Endothelial cell of umbilical vein (primary cell): ENCODE data around the gene B4GALNT1. TPM values are rescaled to one million over a fixed set of nuclear protein-coding genes. Genes with fewer than 3 reads are reported as not detected.

ENCODE experiments used
- BruUV-seq: library from RNA; stranded (reverse); fragments of 400-500 nt; replicated peaks from 2 replicates; lab custom pipeline; 2021; lab: Mats Ljungman, UMichigan
- CTCF ChIA-PET: fragments of 300-600, 350-600 bp; sonication (Branson Sonifier 250); formaldehyde crosslinking; loops from one replicate; lab custom pipeline; 2021; ENCODE audit warnings: antibody characterized with exemption, inconsistent platforms; lab: Charles Lee
- POLR2A ChIA-PET: fragments of 300-600, 350-600 bp; sonication (Branson Sonifier 250); formaldehyde crosslinking; loops from one replicate; lab custom pipeline; 2021; ENCODE audit warnings: antibody characterized with exemption, inconsistent platforms; lab: Charles Lee
- DNase-seq: peaks from one replicate; pipeline ENCODE4 v3.0.0-alpha.2; 2011; ENCODE audit warnings: low read depth, low spot score
- FAIRE-seq: peaks from 2 replicates; lab custom pipeline; 2011; peaks lifted over from hg19 to GRCh38; lab: Jason Lieb, UNC
- H2AFZ ChIP-seq: 2 replicates; pipeline ENCODE4 v1.6.0; 2012; ENCODE audit warnings: low read depth, low read length, control low read depth, inconsistent platforms
- H3K27ac ChIP-seq: 2 replicates; pipeline ENCODE4 v1.5.1; 2011; ENCODE audit warnings: low read depth, mild to moderate bottlenecking, control low read depth, low read length, moderate library complexity; ENCODE audit not compliant: insufficient read depth
- H3K27me3 ChIP-seq, 2 experiments: 2 replicates each; pipeline versions ENCODE4 v1.6.0 to v1.6.1; 2011; ENCODE audit warnings: low read length in 2 of 2, mixed read lengths in 1 of 2; ENCODE audit not compliant: control insufficient read depth in 2 of 2, insufficient read depth in 2 of 2
- H3K36me3 ChIP-seq, 2 experiments: 2 replicates in 1 of 2; 3 replicates in 1 of 2; pipeline ENCODE4 v1.5.1; 2011; ENCODE audit warnings: low read length in 2 of 2, mild to moderate bottlenecking in 1 of 2, moderate library complexity in 1 of 2; ENCODE audit not compliant: control insufficient read depth in 2 of 2, insufficient read depth in 2 of 2; ENCODE audit errors: extremely low read depth in 1 of 2
- H3K4me1 ChIP-seq: 3 replicates; pipeline ENCODE4 v1.5.1; 2011; ENCODE audit warnings: mild to moderate bottlenecking, low read length; ENCODE audit not compliant: control insufficient read depth, insufficient read depth; ENCODE audit errors: extremely low read depth
- H3K4me2 ChIP-seq: 2 replicates; pipeline ENCODE4 v1.6.1; 2011; ENCODE audit warnings: low read length, control low read depth, mixed read lengths; ENCODE audit not compliant: insufficient read depth
- H3K4me3 ChIP-seq, 3 experiments: fragments of 200-600 bp in 1 of 3; sonication (generic), shearing (Covaris generic) in 1 of 3; replicated peaks in 1 of 3; 2 replicates each; pipeline ENCODE4 v1.5.1; 2011 to 2016; ENCODE audit warnings: control low read depth in 3 of 3, low read length in 3 of 3, mild to moderate bottlenecking in 2 of 3, inconsistent platforms in 1 of 3, low read depth in 1 of 3, moderate library complexity in 1 of 3; ENCODE audit not compliant: insufficient read depth in 1 of 3
- H3K79me2 ChIP-seq: 2 replicates; pipeline ENCODE4 v1.6.0; 2012; ENCODE audit warnings: low read length, inconsistent platforms; ENCODE audit not compliant: control insufficient read depth, insufficient read depth
- H3K9ac ChIP-seq: replicated peaks from 2 replicates; pipeline ENCODE3; 2011; ENCODE audit warnings: low read length, control low read depth; ENCODE audit not compliant: insufficient read depth; ENCODE audit errors: extremely low read depth
- H3K9me1 ChIP-seq: replicated peaks from 3 replicates; pipeline ENCODE4 v1.6.0; 2011; ENCODE audit warnings: mild to moderate bottlenecking, low read length; ENCODE audit not compliant: control insufficient read depth, insufficient read depth; ENCODE audit errors: extremely low read depth
- H3K9me3 ChIP-seq: replicated peaks from 2 replicates; pipeline ENCODE4 v1.5.1; 2012; ENCODE audit warnings: low read length, inconsistent platforms; ENCODE audit not compliant: control insufficient read depth, insufficient read depth
- H4K20me1 ChIP-seq: replicated peaks from 2 replicates; pipeline ENCODE3; 2011; ENCODE audit warnings: mild to moderate bottlenecking, low read length; ENCODE audit not compliant: control insufficient read depth, insufficient read depth; ENCODE audit errors: extremely low read depth
- EZH2 ChIP-seq: IDR thresholded peaks from 2 replicates; pipeline ENCODE4 v1.6.1; 2012; ENCODE audit warnings: borderline replicate concordance, low read depth, mild to moderate bottlenecking, moderate library complexity, low read length, inconsistent platforms; ENCODE audit not compliant: severe bottlenecking
- FOS ChIP-seq: IDR thresholded peaks from 2 replicates; pipeline ENCODE4 v1.6.1; 2011; ENCODE audit warnings: mild to moderate bottlenecking, low read length, moderate library complexity, borderline replicate concordance; ENCODE audit not compliant: insufficient read depth
- GATA2 ChIP-seq: IDR thresholded peaks from 2 replicates; pipeline ENCODE4 v1.7.0; 2011; ENCODE audit warnings: low read depth, mild to moderate bottlenecking, moderate library complexity, mixed read lengths, low read length; ENCODE audit not compliant: insufficient read length, insufficient read depth
- JUN ChIP-seq: IDR thresholded peaks from 2 replicates; pipeline ENCODE4 v1.6.1; 2011; ENCODE audit warnings: borderline replicate concordance, low read depth; ENCODE audit not compliant: insufficient read length, insufficient read depth
- MAX ChIP-seq: IDR thresholded peaks from 2 replicates; pipeline ENCODE4 v1.6.1; 2011; ENCODE audit not compliant: insufficient read depth, insufficient read length
- MYC ChIP-seq: IDR thresholded peaks from one replicate; pipeline ENCODE4 v1.6.1; 2011; ENCODE audit warnings: mild to moderate bottlenecking, low read depth, low read length
- POLR2A ChIP-seq: IDR thresholded peaks from 2 replicates; pipeline ENCODE4 v1.6.1; 2012; ENCODE audit warnings: low read depth, mild to moderate bottlenecking, control low read depth, low read length
- POLR2AphosphoS5 ChIP-seq: IDR thresholded peaks from 2 replicates; pipeline ENCODE4 v1.6.1; 2012; ENCODE audit warnings: low read depth, mild to moderate bottlenecking, control low read depth, low read length, moderate library complexity; ENCODE audit not compliant: insufficient read depth
- dilution Hi-C: fragments of 300-500 bp; cut with MboI; formaldehyde crosslinking; loops from one replicate; pipeline ENCODE4 v1.15.0; 2019; ENCODE audit warnings: low sequenced_read_pairs; ENCODE audit not compliant: extremely low pct_ligation_motif_present
- intact Hi-C: fragments of 100-400 bp; cut with micrococcal nuclease; formaldehyde crosslinking; loops from one replicate; pipeline ENCODE4 v1.10.0; 2022
- polyA plus RNA-seq, 4 experiments: library from polyadenylated mRNA; depleted of rRNA in 3 of 4; stranded (reverse) in 3 of 4; unstranded in 1 of 4; fragments of >200 nt; gene quantifications; 2 replicates each; pipeline versions ENCODE4 v1.2.1 to v1.2.3, GENCODE V29; 2011 to 2012; ENCODE audit warnings: missing spikeins in 1 of 4
- total RNA-seq: library from RNA; stranded (reverse); gene quantifications from 2 replicates; pipeline ENCODE4 v1.2.3, GENCODE V29; 2021
- TF ChIP-seq, protein P1 (sequence below), 2 donors: IDR thresholded peaks; 1 replicate in 1 of 2; 2 replicates in 1 of 2; pipeline ENCODE4 v1.5.1; 2011; ENCODE audit warnings: low read length in 2 of 2, mild to moderate bottlenecking in 2 of 2, moderate library complexity in 2 of 2, control low read depth in 1 of 2, inconsistent platforms in 1 of 2, low read depth in 1 of 2; ENCODE audit not compliant: insufficient read depth in 1 of 2; ENCODE audit errors: extremely low read depth in 1 of 2

B4GALNT1 gene
- total and polyA plus RNA-seq, 2 donors (not counting 3 experiments of a cell fraction or from before 2014, with no cell fraction given): 0.33 to 0.35 TPM

GRCh38 chr12:57605811-57606311 lies 27.1 kb downstream of the B4GALNT1 start:
- Histone ChIP-seq H2AFZ (no peak overlapping the region), H3K27me3 (peaks cover 0 to 6% of the 10 kb centered on the region in 2 experiments), H3K4me2 (no peak overlapping the region), H4K20me1 (no peaks in the 10 kb centered on the region), H3K79me2 (no peaks in the 10 kb centered on the region), H3K9me1 (no peaks in the 10 kb centered on the region), H3K36me3 (peaks cover 0 to 1% of the 10 kb centered on the region in 2 experiments), H3K27ac (no peak overlapping the region), H3K4me3 (no peak overlapping the region), H3K4me1 (peaks cover 7% of the 10 kb centered on the region), H3K9me3 (no peaks in the 10 kb centered on the region), H3K9ac (no peak overlapping the region)
- DNase-seq: no peak
- dilution Hi-C loops: no loop called here
- POLR2A ChIA-PET: no interaction called here
- TF ChIP-seq GATA2 (no peak), FOS (no peak), POLR2AphosphoS5 (no peak), EZH2 (no peak), MAX (no peak), JUN (no peak), MYC (no peak), POLR2A (no peak)
- TF ChIP-seq, protein P1, sequence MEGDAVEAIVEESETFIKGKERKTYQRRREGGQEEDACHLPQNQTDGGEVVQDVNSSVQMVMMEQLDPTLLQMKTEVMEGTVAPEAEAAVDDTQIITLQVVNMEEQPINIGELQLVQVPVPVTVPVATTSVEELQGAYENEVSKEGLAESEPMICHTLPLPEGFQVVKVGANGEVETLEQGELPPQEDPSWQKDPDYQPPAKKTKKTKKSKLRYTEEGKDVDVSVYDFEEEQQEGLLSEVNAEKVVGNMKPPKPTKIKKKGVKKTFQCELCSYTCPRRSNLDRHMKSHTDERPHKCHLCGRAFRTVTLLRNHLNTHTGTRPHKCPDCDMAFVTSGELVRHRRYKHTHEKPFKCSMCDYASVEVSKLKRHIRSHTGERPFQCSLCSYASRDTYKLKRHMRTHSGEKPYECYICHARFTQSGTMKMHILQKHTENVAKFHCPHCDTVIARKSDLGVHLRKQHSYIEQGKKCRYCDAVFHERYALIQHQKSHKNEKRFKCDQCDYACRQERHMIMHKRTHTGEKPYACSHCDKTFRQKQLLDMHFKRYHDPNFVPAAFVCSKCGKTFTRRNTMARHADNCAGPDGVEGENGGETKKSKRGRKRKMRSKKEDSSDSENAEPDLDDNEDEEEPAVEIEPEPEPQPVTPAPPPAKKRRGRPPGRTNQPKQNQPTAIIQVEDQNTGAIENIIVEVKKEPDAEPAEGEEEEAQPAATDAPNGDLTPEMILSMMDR (IDR thresholded peaks at IDR 0.05; ENCODE audit: extremely low read depth in 1 of 2, insufficient read depth in 1 of 2, low read depth in 1 of 2, low read length in 2 of 2): no peak
- no TSS peak for BruUV-seq
- intact Hi-C loops: no loop called here
- CTCF ChIA-PET: interaction anchor here (2.3 to 6.8 kb wide), 2 partner anchors 15 to 23 kb away, joined by 8 to 44 read pairs; no protein-coding TSS in a partner anchor
- FAIRE-seq: no peak
